Measurements from ENCODE around the gene ALG12.
A peak's percentile ranks its signal among the peaks of the same experiment; 100 is the strongest.
"Not testable (repeated sequence)": the region's sequence is repeated elsewhere in the genome, so short reads cannot be mapped to it uniquely, and the experiment has no call there.

The ALG12 gene

GRCh38 chr22:49865156-49865555, 53.1 kb downstream of the ALG12 start:
- no peak for DNase-seq

GRCh38 chr22:49863931-49864330, 54.3 kb downstream of the ALG12 start:
- no peak for DNase-seq

- DNase-seq: no peak
Measured at GRCh38 chr22:49862496-49862776, 55.8 kb downstream of the ALG12 start.

GRCh38 chr22:49861642-49862495, 56.4 kb downstream of the ALG12 start:
- DNase-seq: no peak

- no peak for DNase-seq
Measured at GRCh38 chr22:49858827-49859226, 59.4 kb downstream of the ALG12 start.

- DNase-seq: no peak
Measured at GRCh38 chr22:49856766-49857618, 61.2 kb downstream of the ALG12 start.

GRCh38 chr22:49856343-49856742, 61.9 kb downstream of the ALG12 start:
- DNase-seq: no peak

GRCh38 chr22:49855251-49855911, 62.9 kb downstream of the ALG12 start:
- DNase-seq: no peak

- no peak for DNase-seq
Measured at GRCh38 chr22:49853981-49854831, 64.0 kb downstream of the ALG12 start.

GRCh38 chr22:49852898-49853894, 65.0 kb downstream of the ALG12 start, which contains the start of gene ZBED4:
Gene ZBED4 (plus strand): TSS chr22:49853844. CDS start chr22:49883663, 29,819 bp downstream.
- DNase-seq: peak; percentile 95

GRCh38 chr22:49852568-49852897, 65.7 kb downstream of the ALG12 start:
- not testable (repeated sequence) for DNase-seq

GRCh38 chr22:49850959-49851802, 67.1 kb downstream of the ALG12 start:
- DNase-seq: no peak

Measured in COR-L47 (cell line).